HepG2 (cell line): ENCODE results near the gene OSBPL5. TPM values are rescaled to one million over a fixed set of nuclear protein-coding genes. Genes with fewer than 3 reads are reported as not detected.

Experiments
- ATAC-seq: fragments of 200-7000 bp; cut with Tn5 transposase; 3 replicates; pipeline ENCODE4 v1.9.1; 2020; ENCODE audit warnings: mild to moderate bottlenecking, moderate library complexity
- BruUV-seq: library from RNA; stranded (reverse); fragments of 400-500 nt; replicated peaks from 2 replicates; lab custom pipeline; 2021; lab: Mats Ljungman, UMichigan
- CTCF ChIA-PET: fragments of 300-600 bp; formaldehyde crosslinking; extraction: SDS; loops from one replicate; lab custom pipeline; 2021; ENCODE audit warnings: low total read pairs, inconsistent platforms, low intra/inter-chr PET ratio; lab: Yijun Ruan, JAX
- POLR2A ChIA-PET: fragments of 350-600 bp; sonication (Branson Sonifier 250); formaldehyde crosslinking; loops from one replicate; lab custom pipeline; 2020; ENCODE audit warnings: antibody characterized with exemption, inconsistent platforms; lab: Yijun Ruan, JAX
- DNase-seq: peaks from one replicate; pipeline ENCODE4 v3.0.0-alpha.2; 2015; ENCODE audit warnings: low spot score
- FAIRE-seq: peaks from 3 replicates; lab custom pipeline; 2011; peaks lifted over from hg19 to GRCh38; lab: Jason Lieb, UNC
- H2AFZ ChIP-seq: one replicate; pipeline ENCODE4 v1.6.1; 2011; ENCODE audit warnings: low read length, inconsistent platforms
- H3K27ac ChIP-seq: fragments of 300-600 bp; 3 replicates; pipeline ENCODE4 v1.8.0; 2011; ENCODE audit warnings: mixed run types, mild to moderate bottlenecking, mixed read lengths, low read length, inconsistent platforms; ENCODE audit not compliant: insufficient read depth; ENCODE audit errors: extremely low read length
- H3K27me3 ChIP-seq, 2 experiments: fragments of 200-600 bp in 1 of 2; 2 replicates in 1 of 2; 3 replicates in 1 of 2; pipeline versions ENCODE4 v1.6.0 to v1.8.0; 2011; ENCODE audit warnings: low read length in 2 of 2, mild to moderate bottlenecking in 2 of 2, moderate library complexity in 2 of 2, inconsistent platforms in 1 of 2; ENCODE audit not compliant: insufficient read depth in 2 of 2, control insufficient read depth in 1 of 2
- H3K36me3 ChIP-seq, 2 experiments: fragments of 200-600 bp in 1 of 2; replicated peaks in 1 of 2; 2 replicates in 1 of 2; 3 replicates in 1 of 2; pipeline versions ENCODE4 v1.5.1 to v1.8.0; 2011; ENCODE audit warnings: low read length in 2 of 2, inconsistent platforms in 1 of 2; ENCODE audit not compliant: insufficient read depth in 2 of 2, control insufficient read depth in 1 of 2
- H3K4me1 ChIP-seq: 2 replicates; pipeline ENCODE4 v1.5.1; 2012; ENCODE audit warnings: low read length, inconsistent platforms; ENCODE audit not compliant: insufficient read depth
- H3K4me2 ChIP-seq: 2 replicates; pipeline ENCODE4 v1.6.0; 2011; ENCODE audit warnings: low read depth, low read length, inconsistent platforms
- H3K4me3 ChIP-seq, 3 experiments: fragments of 200-600 bp in 1 of 3; sonication (generic), shearing (Covaris generic) in 1 of 3; replicated peaks in 1 of 3; 2 replicates each; pipeline ENCODE4 v1.5.1; 2011 to 2016; ENCODE audit warnings: low read length in 3 of 3, inconsistent platforms in 2 of 3, low read depth in 2 of 3, mild to moderate bottlenecking in 2 of 3, control low read depth in 1 of 3, mixed read lengths in 1 of 3; ENCODE audit not compliant: insufficient read depth in 1 of 3
- H3K79me2 ChIP-seq: one replicate; pipeline ENCODE4 v1.6.1; 2011; ENCODE audit warnings: low read length, inconsistent platforms; ENCODE audit not compliant: insufficient read depth
- H3K9ac ChIP-seq: 2 replicates; pipeline ENCODE4 v1.6.0; 2011; ENCODE audit warnings: mild to moderate bottlenecking, low read depth, low read length, inconsistent platforms; ENCODE audit not compliant: insufficient read depth
- H3K9me3 ChIP-seq: 2 replicates; pipeline ENCODE4 v1.5.1; 2012; ENCODE audit warnings: mild to moderate bottlenecking, low read length
- H4K20me1 ChIP-seq: 2 replicates; pipeline ENCODE4 v1.6.0; 2011; ENCODE audit warnings: inconsistent platforms, mild to moderate bottlenecking, low read length, moderate library complexity; ENCODE audit not compliant: insufficient read depth
- CTCF ChIP-seq: sonication (generic); formaldehyde crosslinking; IDR thresholded peaks from 2 replicates; pipeline ENCODE4 v1.5.0; 2020; ENCODE audit warnings: mild to moderate bottlenecking, missing genetic modification reagents, moderate library complexity
- ZBTB26 ChIP-seq: IDR thresholded peaks from 2 replicates; pipeline ENCODE4 v1.6.1; 2016; ENCODE audit warnings: missing compliant biosample characterization, missing genetic modification reagents, borderline replicate concordance
- WGBS: methylation state at CpG from one replicate; pipeline ENCODE4 v1.1.6; 2017; ENCODE audit warnings: low lambda C conversion rate; 5-methylcytosine and 5-hydroxymethylcytosine counted together
- in situ Hi-C: cut with HindIII; loops from 2 replicates; pipeline ENCODE4 v1.10.0; 2017; ENCODE audit warnings: low pct_unique_long_range_greater_than_20kb; ENCODE audit not compliant: extremely low pct_ligation_motif_present
- intact Hi-C: fragments of 100-400 bp; cut with micrococcal nuclease; formaldehyde crosslinking; loops from one replicate; pipeline ENCODE4 v1.10.0; 2022; ENCODE audit not compliant: unreplicated experiment
- polyA plus RNA-seq, 8 experiments: library from polyadenylated mRNA; depleted of rRNA in 3 of 8; stranded (reverse) in 7 of 8; unstranded in 1 of 8; fragments of >200 nt; fragmentation: Illumina TruSeq in 4 of 8; extraction: Trizol in 4 of 8; gene quantifications; 2 replicates each; pipeline versions ENCODE4 v1.2.1 to v1.2.3, GENCODE V29; 2011 to 2016; ENCODE audit warnings: low read depth in 4 of 8, missing spikeins in 1 of 8, mixed read lengths in 1 of 8; ENCODE audit not compliant: insufficient read depth in 1 of 8
- total RNA-seq, 5 experiments: library from RNA; depleted of rRNA; stranded (reverse); fragments of >200 nt; fragmentation: Illumina TruSeq; extraction: Trizol; gene quantifications; 2 replicates each; pipeline ENCODE4 v1.2.3, GENCODE V29; 2016; ENCODE audit warnings: low read depth in 1 of 5
- TF ChIP-seq, protein P1 (sequence below): sonication (generic); formaldehyde crosslinking; IDR thresholded peaks from 2 replicates; pipeline ENCODE4 v1.9.0; 2021; ENCODE audit warnings: missing genetic modification reagents, borderline replicate concordance

OSBPL5 gene
- total and polyA plus RNA-seq, 2 of the 13 experiments (the other 11 are each of a cell fraction or from before 2014, with no cell fraction given): not detected

- Histone ChIP-seq H3K4me3 (no peak overlapping the region), H3K36me3 (peaks cover 10 to 29% of the 10 kb centered on the region in 2 experiments; a peak in 4 of 5 replicates)
- CTCF ChIA-PET: no interaction called here
- in situ Hi-C loops: no loop called here
- WGBS: 94% methylated on average over 8 of the region's 12 CpGs
- TF ChIP-seq CTCF (CRISPR knock-in tag) (peak; percentile 38), ZBTB26 (CRISPR knock-in tag) (no peak)
- TF ChIP-seq, protein P1, sequence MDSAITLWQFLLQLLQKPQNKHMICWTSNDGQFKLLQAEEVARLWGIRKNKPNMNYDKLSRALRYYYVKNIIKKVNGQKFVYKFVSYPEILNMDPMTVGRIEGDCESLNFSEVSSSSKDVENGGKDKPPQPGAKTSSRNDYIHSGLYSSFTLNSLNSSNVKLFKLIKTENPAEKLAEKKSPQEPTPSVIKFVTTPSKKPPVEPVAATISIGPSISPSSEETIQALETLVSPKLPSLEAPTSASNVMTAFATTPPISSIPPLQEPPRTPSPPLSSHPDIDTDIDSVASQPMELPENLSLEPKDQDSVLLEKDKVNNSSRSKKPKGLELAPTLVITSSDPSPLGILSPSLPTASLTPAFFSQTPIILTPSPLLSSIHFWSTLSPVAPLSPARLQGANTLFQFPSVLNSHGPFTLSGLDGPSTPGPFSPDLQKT (CRISPR knock-in tag): no peak
- TF ChIP-seq, all 625 proteins: peak for 1
- H2AFZ ChIP-seq: no peak overlapping the region
- no peaks in the 10 kb centered on the region for H3K9me3 ChIP-seq
- POLR2A ChIA-PET: no interaction called here
- H3K4me2 ChIP-seq: no peak overlapping the region
- BruUV-seq: no TSS peak
- ATAC-seq (peak; percentile 36; the same call in 1 of the 3 replicates), DNase-seq (no peak), FAIRE-seq (no peak)
- H3K4me1 ChIP-seq: 0 out of 2 replicates have a peak, but pooled peaks cover 6% of the 10 kb centered on the region
- H3K79me2 ChIP-seq: peaks cover 42% of the 10 kb centered on the region
- peaks cover 41% of the 10 kb centered on the region for H4K20me1 ChIP-seq
- no peak overlapping the region for H3K9ac ChIP-seq
- H3K27ac ChIP-seq: no peak overlapping the region
- intact Hi-C loops: no loop called here
- no peaks in the 10 kb centered on the region for H3K27me3 ChIP-seq
Observed at GRCh38 chr11:3046190-3046589, 118.9 kb downstream of the OSBPL5 start.
